Stimulated activated memory B cell treated with anti-CD40 and anti-IgM and Interleukin-4, amounts not matched to agents 10 μg/mL and 1 μg/mL and 100 μg/mL, for 72 hours (primary cell): ENCODE data around the gene CARD9.
A peak's percentile ranks its signal among the peaks of the same experiment; 100 is the strongest.
"Not testable (repeated sequence)": the region's sequence is repeated elsewhere in the genome, so short reads cannot be mapped to it uniquely, and the experiment has no call there.

Experiments
- ATAC-seq: fragments of 150-1000 bp; cut with Tn5 transposase; 2 replicates; pipeline ENCODE4 v1.10.0; 2021
- H3K27ac Mint-ChIP-seq: one replicate; pipeline ENCODE4 v1.8.0; 2022; ENCODE audit warnings: mild to moderate bottlenecking, mixed read lengths
- H3K27me3 Mint-ChIP-seq: one replicate; pipeline ENCODE4 v1.8.0; 2022; ENCODE audit warnings: mixed read lengths
- H3K36me3 Mint-ChIP-seq: one replicate; pipeline ENCODE4 v1.8.0; 2022; ENCODE audit warnings: mixed read lengths
- H3K4me1 Mint-ChIP-seq: one replicate; pipeline ENCODE4 v1.8.0; 2022; ENCODE audit warnings: mixed read lengths
- H3K4me3 Mint-ChIP-seq: one replicate; pipeline ENCODE4 v1.8.0; 2022; ENCODE audit warnings: mild to moderate bottlenecking, moderate library complexity, mixed read lengths
- H3K9me3 Mint-ChIP-seq: one replicate; pipeline ENCODE4 v1.8.0; 2022; ENCODE audit warnings: mixed read lengths

The CARD9 gene

DNA sequence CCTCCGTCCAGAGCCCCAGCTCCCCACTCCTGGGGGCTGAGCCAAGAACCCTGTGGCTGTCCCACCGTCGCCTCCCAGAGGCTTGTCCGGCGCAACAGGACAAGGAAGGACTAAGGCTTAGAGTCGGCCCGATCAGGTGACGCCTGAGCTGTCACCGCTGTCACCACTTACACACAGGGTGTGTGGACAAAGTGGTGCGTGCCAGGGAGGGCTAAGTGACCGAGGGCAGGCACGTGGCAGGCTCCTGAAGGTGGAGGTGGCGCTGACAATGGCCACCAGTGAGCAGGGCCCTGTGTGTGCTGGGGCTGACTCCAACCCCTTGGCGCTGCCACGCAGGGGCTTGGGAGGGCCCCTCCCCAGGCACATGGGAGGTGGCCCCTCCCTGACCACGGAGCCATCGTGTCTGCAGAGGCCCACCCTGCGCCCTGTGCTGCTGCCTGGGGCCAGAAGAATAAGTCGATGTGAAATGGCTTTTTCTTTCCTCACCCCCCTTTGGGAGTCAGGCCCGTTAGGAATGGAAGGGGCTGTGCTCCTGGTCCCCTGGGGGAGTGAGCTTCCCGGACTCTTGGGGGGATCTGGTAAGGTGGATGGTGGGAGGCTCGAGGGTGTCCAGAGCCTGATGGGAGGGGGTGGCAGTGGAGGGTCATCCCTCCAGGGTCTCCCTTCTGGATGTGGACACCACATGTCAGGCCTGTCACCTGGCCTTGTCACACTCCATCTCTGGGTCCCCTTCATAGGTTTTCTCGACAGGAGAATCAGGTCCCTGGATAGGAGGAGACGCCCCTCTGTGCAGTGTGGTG lies 48.8 kb downstream of the CARD9 start:
- ATAC-seq = no peak
- Mint-ChIP-seq H3K9me3 (no peaks in the 10 kb centered on the region), H3K36me3 (no peaks in the 10 kb centered on the region), H3K27me3 (peaks cover 57% of the 10 kb centered on the region), H3K4me1 (peaks cover 6% of the 10 kb centered on the region), H3K4me3 (no peak overlapping the region), H3K27ac (no peak overlapping the region)

DNA sequence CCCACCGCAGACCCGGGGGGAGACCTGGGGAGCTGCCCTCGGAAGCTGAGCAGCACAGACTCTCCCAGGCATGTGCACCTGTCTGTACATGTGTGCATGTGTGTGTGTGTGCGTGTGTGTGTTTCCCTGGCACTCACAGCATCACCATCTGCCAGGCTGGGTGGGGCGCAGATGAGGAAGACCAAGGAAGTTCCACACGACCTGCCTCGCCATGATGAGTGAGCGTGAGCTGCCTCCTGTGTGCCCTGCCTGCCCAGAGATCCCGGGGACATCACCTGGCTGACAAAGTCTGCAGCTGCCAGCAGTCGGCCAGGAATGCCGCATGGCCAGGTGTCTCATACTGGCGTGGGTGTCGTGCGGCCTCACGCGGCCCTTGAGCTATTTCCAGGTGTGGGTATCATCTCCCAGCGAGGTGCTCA lies 50.1 kb downstream of the CARD9 start:
- Mint-ChIP-seq H3K27ac (no peak overlapping the region), H3K4me3 (no peak overlapping the region), H3K27me3 (peaks cover 44% of the 10 kb centered on the region), H3K9me3 (no peaks in the 10 kb centered on the region), H3K36me3 (no peaks in the 10 kb centered on the region), H3K4me1 (no peaks in the 10 kb centered on the region)
- ATAC-seq = no peak

DNA sequence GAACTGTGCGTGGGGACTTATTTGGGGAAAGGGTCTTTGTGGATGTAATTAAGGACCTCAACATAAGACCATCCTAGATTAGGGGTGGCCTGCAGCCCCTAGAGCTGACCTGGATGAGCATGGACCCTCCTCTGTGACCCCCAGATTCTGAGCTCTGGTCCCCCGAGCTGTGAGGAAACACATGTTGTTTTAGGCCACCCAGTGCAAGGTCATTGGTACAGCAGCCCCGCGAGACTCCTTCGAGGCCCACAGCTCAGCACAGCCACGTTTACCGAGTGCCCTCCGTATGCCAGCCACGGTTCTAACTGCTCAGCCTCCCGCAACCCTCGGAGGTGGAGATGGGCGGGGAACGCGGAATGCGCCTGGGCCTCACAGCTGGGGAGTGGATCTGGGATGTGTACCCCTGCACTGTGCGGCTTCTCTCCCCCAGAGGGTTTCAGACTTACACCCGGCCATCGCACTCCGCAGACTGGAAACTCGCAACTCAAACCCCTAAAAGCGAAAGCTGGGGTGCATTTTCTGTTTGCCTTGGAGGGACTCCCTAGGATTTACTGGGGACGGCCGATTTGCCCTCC lies 50.6 kb downstream of the CARD9 start:
- Mint-ChIP-seq H3K4me1 (peaks cover 5% of the 10 kb centered on the region), H3K9me3 (no peaks in the 10 kb centered on the region), H3K27me3 (peaks cover 47% of the 10 kb centered on the region), H3K36me3 (no peaks in the 10 kb centered on the region), H3K27ac (no peak overlapping the region), H3K4me3 (no peak overlapping the region)
- no peak for ATAC-seq

DNA sequence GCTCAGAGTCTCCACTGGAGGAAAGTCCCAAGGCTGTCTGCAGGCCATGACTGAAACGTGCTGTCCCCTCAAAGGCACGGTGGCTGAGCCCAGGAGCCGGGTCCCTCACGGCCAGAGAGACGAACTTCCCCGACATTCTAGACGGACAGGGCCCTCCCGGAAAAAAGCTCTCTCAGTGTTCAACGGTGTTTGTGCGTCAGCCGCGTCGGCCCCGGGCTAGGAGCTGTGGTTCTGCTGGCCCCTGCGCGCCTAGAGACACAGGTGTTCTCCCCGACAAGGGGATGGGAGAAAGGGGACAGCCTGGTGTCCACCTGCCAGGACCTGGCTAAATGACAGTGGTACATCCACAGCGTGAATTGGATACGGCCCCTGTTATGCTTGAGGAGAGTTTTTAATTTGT lies 51.9 kb downstream of the CARD9 start:
- Mint-ChIP-seq H3K4me1 (peaks cover 10% of the 10 kb centered on the region), H3K9me3 (no peaks in the 10 kb centered on the region), H3K27ac (no peak overlapping the region), H3K4me3 (no peak overlapping the region), H3K36me3 (no peaks in the 10 kb centered on the region), H3K27me3 (peaks cover 56% of the 10 kb centered on the region)
- no peak for ATAC-seq

DNA sequence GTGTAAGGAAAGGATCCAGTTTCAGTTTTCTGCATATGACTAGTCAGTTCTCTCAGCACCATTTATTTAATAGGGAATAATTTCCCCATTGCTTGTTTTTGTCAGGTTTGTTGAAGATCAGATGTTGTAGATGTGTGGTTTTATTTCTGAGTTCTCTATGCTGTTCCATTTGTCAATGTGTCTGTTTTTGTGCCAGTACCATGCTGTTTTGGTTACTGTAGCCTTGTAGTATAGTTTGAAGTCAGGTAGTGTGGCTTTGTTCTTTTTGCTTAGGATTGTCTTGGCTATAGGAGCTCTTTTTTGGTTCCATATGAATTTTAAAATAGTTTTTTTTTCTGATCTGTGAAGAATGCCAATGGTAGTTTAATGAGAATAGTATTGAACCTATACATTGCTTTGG lies 52.5 kb downstream of the CARD9 start:
- ATAC-seq, H3K27ac Mint-ChIP-seq, H3K4me3 Mint-ChIP-seq: not testable (repeated sequence)

DNA sequence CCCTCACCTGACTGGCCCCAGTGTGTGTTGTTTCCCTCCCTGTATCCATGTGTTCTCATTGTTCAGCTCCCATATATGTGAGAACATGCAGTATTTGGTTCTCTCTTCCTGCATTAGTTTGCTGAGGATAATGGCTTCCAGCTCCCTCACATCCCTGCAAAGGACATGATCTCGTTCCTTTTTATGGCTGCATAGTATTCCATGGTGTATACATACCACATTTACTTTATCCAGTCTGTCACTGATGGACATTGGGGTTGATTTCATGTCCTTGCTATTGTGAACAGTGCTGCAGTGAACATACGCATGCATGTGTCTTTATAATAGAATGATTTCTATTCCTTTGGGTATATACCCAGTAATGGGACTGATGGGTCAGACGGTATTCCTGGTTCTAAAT lies 53.5 kb downstream of the CARD9 start:
- not testable (repeated sequence) for ATAC-seq, H3K27ac Mint-ChIP-seq, H3K4me3 Mint-ChIP-seq, H3K36me3 Mint-ChIP-seq
- Mint-ChIP-seq H3K4me1 (peaks cover 10% of the 10 kb centered on the region), H3K27me3 (peaks cover 56% of the 10 kb centered on the region), H3K9me3 (peaks cover 11% of the 10 kb centered on the region)

More for the DNA sequence above, 52.5 kb downstream of the CARD9 start:
- Mint-ChIP-seq H3K27me3 (peaks cover 56% of the 10 kb centered on the region), H3K4me1 (peaks cover 10% of the 10 kb centered on the region)
- H3K9me3 Mint-ChIP-seq, H3K36me3 Mint-ChIP-seq: not testable (repeated sequence)

DNA sequence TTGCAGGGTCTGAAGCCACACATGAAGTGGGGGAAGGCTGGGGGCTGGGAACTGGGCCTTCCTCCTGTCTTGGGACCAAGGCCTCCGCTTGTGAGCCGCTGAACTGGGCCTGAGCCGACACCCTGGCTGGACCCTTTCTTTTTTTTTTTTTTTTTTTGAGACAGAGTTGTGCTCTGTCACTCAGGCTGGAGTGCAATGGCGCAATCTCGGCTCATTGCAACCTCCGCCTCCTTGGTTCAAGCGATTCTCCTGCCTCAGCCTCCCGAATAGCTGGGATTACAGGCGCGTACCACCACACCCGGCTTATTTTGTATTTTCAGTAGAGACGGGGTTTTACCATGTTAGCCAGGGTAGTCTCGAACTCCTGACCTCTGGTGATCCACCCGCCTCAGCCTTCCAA lies 54.2 kb downstream of the CARD9 start:
- H3K36me3 Mint-ChIP-seq, ATAC-seq, H3K4me3 Mint-ChIP-seq, H3K27ac Mint-ChIP-seq: not testable (repeated sequence)
- H3K27me3 Mint-ChIP-seq = peaks cover 56% of the 10 kb centered on the region
- peaks cover 10% of the 10 kb centered on the region for H3K4me1 Mint-ChIP-seq
- peaks cover 18% of the 10 kb centered on the region for H3K9me3 Mint-ChIP-seq

DNA sequence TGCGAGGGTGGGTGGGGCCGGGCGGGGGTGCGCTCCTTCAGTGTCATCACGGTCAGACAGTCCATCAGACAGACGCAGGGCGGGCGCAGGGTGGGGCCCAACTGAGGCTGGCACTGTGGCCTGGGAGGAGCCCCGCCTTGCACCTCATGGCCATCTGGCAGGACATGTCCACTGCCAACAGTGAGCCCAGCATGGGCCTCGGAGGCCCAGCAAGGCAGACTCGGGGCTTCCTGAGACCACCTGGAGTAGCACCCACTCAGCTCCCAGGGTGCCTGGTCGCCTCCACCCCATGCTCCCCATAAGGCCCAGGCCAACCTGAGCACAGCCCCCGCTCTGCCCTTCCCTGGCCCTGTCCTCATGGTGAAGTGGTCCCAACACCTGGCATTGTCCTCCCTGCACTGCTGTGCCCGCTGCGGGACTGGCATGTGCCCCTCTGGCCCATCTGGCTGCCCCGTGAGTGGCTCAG lies 54.7 kb downstream of the CARD9 start:
- peaks cover 10% of the 10 kb centered on the region for H3K4me1 Mint-ChIP-seq
- H3K36me3 Mint-ChIP-seq = peaks cover 8% of the 10 kb centered on the region
- peaks cover 18% of the 10 kb centered on the region for H3K9me3 Mint-ChIP-seq
- H3K4me3 Mint-ChIP-seq = no peak overlapping the region
- peaks cover 53% of the 10 kb centered on the region for H3K27me3 Mint-ChIP-seq
- H3K27ac Mint-ChIP-seq = no peak overlapping the region
- peak; percentile 7 for ATAC-seq

DNA sequence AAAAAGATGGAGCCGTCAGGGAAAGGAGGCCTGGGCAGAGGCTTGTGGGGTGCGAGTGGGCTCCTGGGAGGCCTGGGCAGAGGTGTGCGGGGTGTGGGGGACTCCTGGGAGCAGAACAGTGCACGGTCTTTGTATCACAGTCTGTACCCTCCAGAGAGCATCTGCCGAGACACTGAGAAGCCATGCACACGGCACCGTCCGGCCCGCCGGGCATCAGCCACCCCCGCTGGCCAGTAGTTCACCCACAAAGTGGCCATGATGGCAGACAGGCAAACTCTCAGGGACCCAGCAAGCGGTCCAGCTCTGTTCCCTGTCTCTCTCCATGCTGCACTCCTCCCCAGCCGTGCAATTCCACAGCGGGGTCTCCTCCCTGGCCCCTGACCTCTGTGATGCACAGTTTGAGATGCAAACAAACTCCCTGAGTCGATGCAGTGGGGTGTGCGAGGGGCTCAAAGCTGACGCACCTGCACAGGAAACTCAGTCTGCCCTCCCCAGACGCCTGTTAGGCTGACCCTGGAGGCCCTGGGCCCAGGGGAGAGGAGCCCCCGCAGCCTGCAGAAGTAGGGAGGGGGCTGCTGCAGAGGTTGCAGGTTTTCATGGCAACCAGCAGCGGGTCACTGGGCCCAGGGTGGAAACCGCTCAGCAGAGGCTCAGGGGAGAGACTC lies 55.2 kb downstream of the CARD9 start:
- peaks cover 10% of the 10 kb centered on the region for H3K4me1 Mint-ChIP-seq
- ATAC-seq = no peak
- no peak overlapping the region for H3K27ac Mint-ChIP-seq
- H3K27me3 Mint-ChIP-seq = peaks cover 47% of the 10 kb centered on the region
- peaks cover 18% of the 10 kb centered on the region for H3K9me3 Mint-ChIP-seq
- H3K4me3 Mint-ChIP-seq = no peak overlapping the region
- H3K36me3 Mint-ChIP-seq = peaks cover 8% of the 10 kb centered on the region

DNA sequence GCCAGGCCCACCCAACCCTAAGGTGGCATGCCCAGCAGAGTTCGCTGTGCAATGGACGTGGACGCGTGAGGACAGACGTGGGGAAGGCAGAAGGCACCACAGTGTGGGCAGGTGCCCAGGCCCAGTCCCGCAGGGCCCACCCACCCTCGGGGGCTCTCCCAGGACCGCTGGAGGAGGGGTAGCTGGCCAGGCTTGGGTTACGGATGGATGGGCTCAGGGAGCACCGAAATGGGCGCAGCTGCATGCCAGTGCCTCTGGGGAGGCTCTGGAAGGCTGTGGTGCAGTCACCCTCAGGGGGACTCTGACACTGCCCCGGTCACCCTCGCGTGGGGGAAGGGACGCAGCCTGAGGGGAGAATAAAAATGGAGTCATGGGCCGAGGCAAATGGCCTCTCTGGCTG lies 55.8 kb downstream of the CARD9 start:
- Mint-ChIP-seq H3K9me3 (peaks cover 18% of the 10 kb centered on the region), H3K4me1 (peaks cover 10% of the 10 kb centered on the region), H3K36me3 (peaks cover 8% of the 10 kb centered on the region), H3K27me3 (peaks cover 42% of the 10 kb centered on the region), H3K4me3 (no peak overlapping the region), H3K27ac (no peak overlapping the region)
- ATAC-seq = peak; percentile 3

DNA sequence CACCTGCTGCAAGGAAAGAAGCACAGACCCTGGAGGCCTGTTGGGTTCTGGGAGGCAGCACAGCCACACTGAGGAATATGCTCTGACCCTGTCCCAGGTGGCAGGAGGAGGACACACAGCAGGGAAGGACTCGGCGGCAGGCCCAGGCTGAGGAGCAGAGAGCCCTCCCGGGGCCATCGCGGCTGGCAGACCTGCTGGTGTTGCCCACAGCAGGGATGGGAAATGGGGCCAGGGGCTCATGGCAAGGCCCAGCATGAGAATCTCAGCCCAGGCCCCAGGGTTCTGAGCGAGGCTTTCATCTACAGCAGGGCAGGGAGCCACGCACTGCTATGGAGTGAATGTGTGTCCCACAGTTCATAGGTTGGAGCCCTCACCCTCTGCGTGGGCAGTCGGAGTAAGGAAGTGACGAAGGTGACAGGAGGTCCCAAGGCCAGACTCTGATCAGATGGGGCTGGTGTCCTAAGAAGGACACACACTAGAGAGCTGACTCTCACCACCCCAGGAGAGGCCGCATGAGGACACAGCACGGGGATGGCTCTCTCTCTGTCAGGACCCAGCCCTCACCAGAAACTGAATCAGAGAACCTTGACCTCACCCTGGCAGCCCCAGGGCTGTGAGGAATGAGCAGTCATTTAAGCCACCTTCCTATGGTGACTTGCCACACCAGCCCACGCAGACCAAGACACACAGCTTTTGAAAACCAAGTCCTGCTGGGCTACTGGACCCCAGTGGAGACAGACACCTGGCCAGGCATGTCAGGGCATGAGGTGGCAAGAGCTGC lies 56.4 kb downstream of the CARD9 start:
- H3K4me3 Mint-ChIP-seq = no peak overlapping the region

DNA sequence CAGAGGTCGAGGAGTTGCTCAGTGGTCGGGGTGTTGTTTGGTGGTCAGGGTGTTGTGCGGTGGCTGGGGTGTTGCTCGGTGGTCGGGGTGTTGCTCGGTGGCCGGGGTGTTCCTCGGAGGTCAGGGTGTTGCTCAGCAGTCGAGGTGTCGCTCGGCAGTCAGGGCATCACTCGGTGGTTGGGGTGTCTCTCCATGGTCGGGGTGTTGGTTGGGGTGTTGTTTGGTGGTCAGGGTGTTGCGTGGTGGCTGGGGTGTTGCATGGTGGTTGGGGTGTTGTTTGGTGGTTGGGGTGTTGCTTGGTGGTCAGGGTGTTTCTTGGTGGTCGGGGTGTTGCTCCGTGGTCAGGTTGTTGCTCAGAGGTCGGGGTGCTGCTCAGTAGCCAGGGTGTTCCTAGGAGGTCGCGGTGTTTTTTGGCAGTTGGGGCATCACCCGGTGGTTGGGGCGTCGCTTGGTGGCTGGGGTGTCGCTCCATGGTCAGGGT lies 57.2 kb downstream of the CARD9 start:
- Mint-ChIP-seq H3K27me3 (peaks cover 42% of the 10 kb centered on the region), H3K9me3 (peaks cover 18% of the 10 kb centered on the region), H3K27ac (no peak overlapping the region), H3K4me1 (peaks cover 10% of the 10 kb centered on the region), H3K4me3 (no peak overlapping the region), H3K36me3 (peaks cover 8% of the 10 kb centered on the region)
- ATAC-seq = no peak

More for the DNA sequence above, 56.4 kb downstream of the CARD9 start:
- H3K36me3 Mint-ChIP-seq = peaks cover 8% of the 10 kb centered on the region
- H3K4me1 Mint-ChIP-seq = peaks cover 10% of the 10 kb centered on the region
- H3K27me3 Mint-ChIP-seq = peaks cover 42% of the 10 kb centered on the region
- H3K27ac Mint-ChIP-seq = no peak overlapping the region
- peaks cover 18% of the 10 kb centered on the region for H3K9me3 Mint-ChIP-seq
- ATAC-seq = peak; percentile 3

DNA sequence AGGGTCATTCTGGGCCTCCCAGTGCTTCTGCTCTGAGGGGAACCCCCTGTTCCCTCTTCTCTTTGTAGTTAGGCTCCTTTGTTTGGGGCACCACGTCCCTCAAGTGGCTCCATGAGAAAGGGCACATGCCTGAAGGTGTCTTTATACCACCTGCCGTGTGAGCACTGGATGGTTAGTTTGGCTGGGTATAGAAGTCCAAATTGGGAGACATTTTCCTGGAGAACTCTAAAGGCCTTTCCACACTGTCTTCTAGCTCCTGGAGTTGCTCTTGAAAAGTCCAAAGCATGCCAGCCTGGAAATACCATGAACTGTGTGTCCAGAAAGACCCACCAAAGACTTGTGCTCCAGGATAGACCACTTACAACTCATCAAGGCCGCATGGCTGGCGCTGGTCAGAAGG lies 58.5 kb downstream of the CARD9 start:
- Mint-ChIP-seq H3K36me3 (peaks cover 8% of the 10 kb centered on the region), H3K27ac (no peak overlapping the region), H3K4me1 (peaks cover 10% of the 10 kb centered on the region), H3K4me3 (no peak overlapping the region), H3K9me3 (peaks cover 18% of the 10 kb centered on the region), H3K27me3 (peaks cover 42% of the 10 kb centered on the region)
- no peak for ATAC-seq

DNA sequence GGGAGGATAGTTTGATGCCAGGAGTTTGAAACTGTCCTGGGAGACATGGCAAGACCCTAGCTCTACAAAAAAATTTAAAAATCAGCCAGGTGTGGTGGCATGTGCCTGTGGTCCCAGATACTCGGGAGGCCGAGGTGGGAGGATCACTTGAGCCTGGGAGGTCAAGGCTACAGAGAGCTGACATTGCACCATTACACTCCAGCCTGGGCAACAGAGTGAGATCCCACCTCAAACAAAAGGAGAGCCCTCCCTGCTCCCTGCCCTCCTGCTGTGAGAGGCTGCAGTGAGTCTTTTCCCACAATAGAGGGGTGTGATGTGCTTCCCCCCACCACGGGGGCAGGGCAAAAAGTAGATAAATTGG lies 59.4 kb downstream of the CARD9 start:
- peaks cover 8% of the 10 kb centered on the region for H3K36me3 Mint-ChIP-seq
- H3K27me3 Mint-ChIP-seq = peaks cover 42% of the 10 kb centered on the region
- peaks cover 18% of the 10 kb centered on the region for H3K9me3 Mint-ChIP-seq
- peaks cover 10% of the 10 kb centered on the region for H3K4me1 Mint-ChIP-seq
- ATAC-seq = no peak
- H3K27ac Mint-ChIP-seq = no peak overlapping the region
- H3K4me3 Mint-ChIP-seq = no peak overlapping the region
